Natural killer cell (primary cell): ENCODE results near the gene GLO1. TPM values are rescaled to one million over a fixed set of nuclear protein-coding genes. Genes with fewer than 3 reads are reported as not detected.

Experiments
- ATAC-seq, 3 donors: fragments of 150-1000 bp in 2 of 3; fragments of 200-7000 bp in 1 of 3; cut with Tn5 transposase; 1 replicate in 1 of 3; 2 replicates in 2 of 3; pipeline ENCODE4 v1.10.0; 2021; ENCODE audit warnings: mild to moderate bottlenecking in 2 of 3, moderate library complexity in 2 of 3
- DNase-seq, 2 donors: peaks; one replicate each; pipeline versions ENCODE4 v3.0.0 to v3.0.0-alpha.2; 2013 to 2021; ENCODE audit warnings: mixed read lengths in 1 of 2
- H3K27ac ChIP-seq: one replicate; pipeline ENCODE4 v1.5.1; 2013; ENCODE audit warnings: mild to moderate bottlenecking, low read length
- H3K27me3 ChIP-seq: one replicate; pipeline ENCODE4 v1.6.1; 2013; ENCODE audit warnings: low read length; ENCODE audit not compliant: control insufficient read depth, insufficient read depth
- H3K36me3 ChIP-seq: one replicate; pipeline ENCODE4 v1.6.1; 2013; ENCODE audit warnings: low read length; ENCODE audit not compliant: control insufficient read depth, insufficient read depth
- H3K4me1 ChIP-seq: one replicate; pipeline ENCODE4 v1.6.1; 2013; ENCODE audit warnings: low read length; ENCODE audit not compliant: control insufficient read depth, insufficient read depth
- H3K4me3 ChIP-seq: one replicate; pipeline ENCODE4 v1.5.1; 2013; ENCODE audit warnings: low read length
- H3K9me3 ChIP-seq: one replicate; pipeline ENCODE4 v1.6.1; 2013; ENCODE audit warnings: low read length; ENCODE audit not compliant: control insufficient read depth, insufficient read depth
- H3K27ac Mint-ChIP-seq, 2 donors: one replicate each; pipeline ENCODE4 v1.8.0; 2022; ENCODE audit warnings: mild to moderate bottlenecking in 2 of 2, mixed read lengths in 2 of 2, moderate library complexity in 1 of 2
- H3K27me3 Mint-ChIP-seq, 2 donors: one replicate each; pipeline ENCODE4 v1.8.0; 2022; ENCODE audit warnings: low read depth in 2 of 2, mixed read lengths in 2 of 2
- H3K36me3 Mint-ChIP-seq: one replicate; pipeline ENCODE4 v1.8.0; 2022; ENCODE audit warnings: mixed read lengths
- H3K4me1 Mint-ChIP-seq, 2 donors: one replicate each; pipeline ENCODE4 v1.8.0; 2022; ENCODE audit warnings: mixed read lengths in 2 of 2
- H3K4me3 Mint-ChIP-seq: one replicate; pipeline ENCODE4 v1.8.0; 2022; ENCODE audit warnings: mild to moderate bottlenecking, moderate library complexity, mixed read lengths
- H3K9me3 Mint-ChIP-seq, 2 donors: one replicate each; pipeline ENCODE4 v1.8.0; 2022; ENCODE audit warnings: mixed read lengths in 2 of 2
- CTCF ChIP-seq: fragments of 200-600 bp; IDR thresholded peaks from one replicate; pipeline ENCODE4 v1.8.0; 2022; ENCODE audit warnings: antibody characterized with exemption
- WGBS: methylation state at CpG from one replicate; pipeline ENCODE4 v1.1.7; 2013; ENCODE audit warnings: missing lambda C conversion rate; ENCODE audit not compliant: insufficient coverage; 5-methylcytosine and 5-hydroxymethylcytosine counted together
- intact Hi-C: fragments of 100-400 bp; cut with micrococcal nuclease; formaldehyde crosslinking; loops from one replicate; pipeline ENCODE4 v1.14.2; 2022
- total RNA-seq, 4 donors: library from RNA; stranded (reverse); fragments of 120-200 nt in 1 of 4; gene quantifications; one replicate each; pipeline versions ENCODE4 v1.2.3 to v1.2.4, GENCODE V29; 2013 to 2022

The GLO1 gene
- total RNA-seq, 3 donors from 2014 or later (not counting 1 experiment from before 2014, with no cell fraction given) = 24.2 to 31.3 (median 27.6) TPM

- no peak overlapping the region for H3K27ac ChIP-seq
- no peak for ATAC-seq
- H3K36me3 Mint-ChIP-seq = no peaks in the 10 kb centered on the region
- no peaks in the 10 kb centered on the region for H3K27me3 Mint-ChIP-seq
- no peaks in the 10 kb centered on the region for H3K27me3 ChIP-seq
- no peaks in the 10 kb centered on the region for H3K9me3 Mint-ChIP-seq
- 49% methylated on average over 6 of the region's 6 CpGs for WGBS
- peaks cover 13 to 16% of the 10 kb centered on the region in 2 donors for H3K4me1 Mint-ChIP-seq
- H3K4me3 ChIP-seq = no peak overlapping the region
- H3K9me3 ChIP-seq = no peaks in the 10 kb centered on the region
- TF ChIP-seq CTCF = no peak
- H3K27ac Mint-ChIP-seq = no peak overlapping the region
- intact Hi-C loops = no loop called here
- H3K36me3 ChIP-seq = peaks cover 3% of the 10 kb centered on the region
- no peak for DNase-seq
- no peak overlapping the region for H3K4me3 Mint-ChIP-seq
- no peaks in the 10 kb centered on the region for H3K4me1 ChIP-seq
Measured at GRCh38 chr6:38688579-38689087, 14.3 kb downstream of the GLO1 start.

GRCh38 chr6:38687549-38687948, 15.4 kb downstream of the GLO1 start:
- Histone ChIP-seq H3K27me3 (no peaks in the 10 kb centered on the region), H3K27ac (no peak overlapping the region), H3K9me3 (no peaks in the 10 kb centered on the region), H3K4me1 (no peaks in the 10 kb centered on the region), H3K36me3 (peaks cover 8% of the 10 kb centered on the region), H3K4me3 (no peak overlapping the region)
- H3K36me3 Mint-ChIP-seq = no peaks in the 10 kb centered on the region
- WGBS = no CpG with 5 or more reads among the region's 1 CpG
- peaks cover 13 to 16% of the 10 kb centered on the region in 2 donors for H3K4me1 Mint-ChIP-seq
- peak overlapping the region in 1 of 2 donors; percentile 44 for H3K27ac Mint-ChIP-seq
- H3K9me3 Mint-ChIP-seq = no peaks in the 10 kb centered on the region
- no peak for TF ChIP-seq CTCF
- no peak overlapping the region for H3K4me3 Mint-ChIP-seq
- intact Hi-C loops = no loop called here
- no peak for DNase-seq
- no peaks in the 10 kb centered on the region for H3K27me3 Mint-ChIP-seq
- ATAC-seq = no peak

GRCh38 chr6:38687043-38687353, 15.9 kb downstream of the GLO1 start:
- H3K27ac ChIP-seq = no peak overlapping the region
- no peak for TF ChIP-seq CTCF
- no peaks in the 10 kb centered on the region for H3K4me1 ChIP-seq
- peaks cover 11% of the 10 kb centered on the region for H3K36me3 ChIP-seq
- H3K4me1 Mint-ChIP-seq = peaks cover 13 to 16% of the 10 kb centered on the region in 2 donors
- peak overlapping the region in 1 of 2 donors; percentile 44 for H3K27ac Mint-ChIP-seq
- H3K27me3 ChIP-seq = no peaks in the 10 kb centered on the region
- 88% methylated on average over 2 of the region's 2 CpGs for WGBS
- DNase-seq (no peak), ATAC-seq (no peak)
- no peaks in the 10 kb centered on the region for H3K36me3 Mint-ChIP-seq
- no peak overlapping the region for H3K4me3 ChIP-seq
- H3K4me3 Mint-ChIP-seq = no peak overlapping the region
- no peaks in the 10 kb centered on the region for H3K9me3 ChIP-seq
- H3K9me3 Mint-ChIP-seq = no peaks in the 10 kb centered on the region
- intact Hi-C loops = no loop called here
- no peaks in the 10 kb centered on the region for H3K27me3 Mint-ChIP-seq

GRCh38 chr6:38686270-38687042, 16.5 kb downstream of the GLO1 start:
- H3K4me1 Mint-ChIP-seq = peaks cover 13 to 16% of the 10 kb centered on the region in 2 donors
- intact Hi-C loops = no loop called here
- no peaks in the 10 kb centered on the region for H3K27me3 Mint-ChIP-seq
- no peak overlapping the region for H3K27ac Mint-ChIP-seq
- no peaks in the 10 kb centered on the region for H3K4me1 ChIP-seq
- H3K27ac ChIP-seq = no peak overlapping the region
- no peak for TF ChIP-seq CTCF
- DNase-seq = no peak
- no peaks in the 10 kb centered on the region for H3K36me3 Mint-ChIP-seq
- ATAC-seq = no peak
- no peaks in the 10 kb centered on the region for H3K9me3 ChIP-seq
- H3K4me3 ChIP-seq = no peak overlapping the region
- WGBS = 100% methylated on average over 4 of the region's 4 CpGs
- H3K36me3 ChIP-seq = peaks cover 15% of the 10 kb centered on the region
- no peak overlapping the region for H3K4me3 Mint-ChIP-seq
- no peaks in the 10 kb centered on the region for H3K27me3 ChIP-seq
- no peaks in the 10 kb centered on the region for H3K9me3 Mint-ChIP-seq
